ENCODE results near the gene PTAFR. TPM values are rescaled to one million over a fixed set of nuclear protein-coding genes. Genes with fewer than 3 reads are reported as not detected.

The PTAFR gene
- polyA plus RNA-seq, 1 donor: 2.7 TPM

GRCh38 chr1:28197682-28198415 lies 21.4 kb upstream of the PTAFR start:
- 100% methylated on average over 2 of the region's 12 CpGs for WGBS (ENCODE audit: insufficient coverage, low lambda C conversion rate)
- no peak overlapping the region for H3K4me3 ChIP-seq (ENCODE audit: low read length)

GRCh38 chr1:28196330-28196729 lies 19.8 kb upstream of the PTAFR start:
- Histone ChIP-seq H3K27ac (ENCODE audit: low read length) (no peak overlapping the region), H3K36me3 (ENCODE audit: control insufficient read depth, insufficient read depth, low read length) (peaks cover 35% of the 10 kb centered on the region), H3K9me3 (ENCODE audit: control insufficient read depth, low read depth, low read length) (no peaks in the 10 kb centered on the region), H3K4me1 (ENCODE audit: control insufficient read depth, insufficient read depth, low read length) (peaks cover 3% of the 10 kb centered on the region), H3K27me3 (ENCODE audit: control insufficient read depth, insufficient read depth, low read length) (no peaks in the 10 kb centered on the region), H3K4me3 (ENCODE audit: low read length) (no peak overlapping the region)
- no peak for DNase-seq
- 80% methylated on average over 1 of the region's 3 CpGs for WGBS (ENCODE audit: insufficient coverage, low lambda C conversion rate)

More at GRCh38 chr1:28197682-28198415, 21.4 kb upstream of the PTAFR start:
- no peaks in the 10 kb centered on the region for H3K27me3 ChIP-seq (ENCODE audit: control insufficient read depth, insufficient read depth, low read length)
- no peak overlapping the region for H3K27ac ChIP-seq (ENCODE audit: low read length)
- no peak for DNase-seq
- H3K4me1 ChIP-seq (ENCODE audit: control insufficient read depth, insufficient read depth, low read length): peaks cover 3% of the 10 kb centered on the region
- H3K9me3 ChIP-seq (ENCODE audit: control insufficient read depth, low read depth, low read length): no peaks in the 10 kb centered on the region
- H3K36me3 ChIP-seq (ENCODE audit: control insufficient read depth, insufficient read depth, low read length): peaks cover 42% of the 10 kb centered on the region

GRCh38 chr1:28195780-28196179 lies 19.3 kb upstream of the PTAFR start:
- no CpG with 5 or more reads among the region's 1 CpG for WGBS (ENCODE audit: insufficient coverage, low lambda C conversion rate)
- Histone ChIP-seq H3K27ac (ENCODE audit: low read length) (no peak overlapping the region), H3K36me3 (ENCODE audit: control insufficient read depth, insufficient read depth, low read length) (peaks cover 30% of the 10 kb centered on the region), H3K9me3 (ENCODE audit: control insufficient read depth, low read depth, low read length) (no peaks in the 10 kb centered on the region), H3K4me1 (ENCODE audit: control insufficient read depth, insufficient read depth, low read length) (peaks cover 3% of the 10 kb centered on the region), H3K4me3 (ENCODE audit: low read length) (no peak overlapping the region), H3K27me3 (ENCODE audit: control insufficient read depth, insufficient read depth, low read length) (no peaks in the 10 kb centered on the region)
- no peak for DNase-seq

- 89% methylated on average over 3 of the region's 8 CpGs for WGBS (ENCODE audit: insufficient coverage, low lambda C conversion rate)
- H3K36me3 ChIP-seq (ENCODE audit: control insufficient read depth, insufficient read depth, low read length): peaks cover 20% of the 10 kb centered on the region
- DNase-seq: no peak
- H3K4me1 ChIP-seq (ENCODE audit: control insufficient read depth, insufficient read depth, low read length): no peaks in the 10 kb centered on the region
- H3K4me3 ChIP-seq (ENCODE audit: low read length): no peak overlapping the region
- no peaks in the 10 kb centered on the region for H3K9me3 ChIP-seq (ENCODE audit: control insufficient read depth, low read depth, low read length)
- H3K27ac ChIP-seq (ENCODE audit: low read length): no peak overlapping the region
- no peaks in the 10 kb centered on the region for H3K27me3 ChIP-seq (ENCODE audit: control insufficient read depth, insufficient read depth, low read length)
Observed at GRCh38 chr1:28194326-28195035, 18.0 kb upstream of the PTAFR start.

- no CpG with 5 or more reads among the region's 8 CpGs for WGBS (ENCODE audit: insufficient coverage, low lambda C conversion rate)
- no peak for DNase-seq
- H3K36me3 ChIP-seq (ENCODE audit: control insufficient read depth, insufficient read depth, low read length): peaks cover 12% of the 10 kb centered on the region
- H3K27me3 ChIP-seq (ENCODE audit: control insufficient read depth, insufficient read depth, low read length): no peaks in the 10 kb centered on the region
- no peak overlapping the region for H3K4me3 ChIP-seq (ENCODE audit: low read length)
- H3K9me3 ChIP-seq (ENCODE audit: control insufficient read depth, low read depth, low read length): no peaks in the 10 kb centered on the region
- H3K27ac ChIP-seq (ENCODE audit: low read length): no peak overlapping the region
- no peaks in the 10 kb centered on the region for H3K4me1 ChIP-seq (ENCODE audit: control insufficient read depth, insufficient read depth, low read length)
Observed at GRCh38 chr1:28193701-28194161, 17.2 kb upstream of the PTAFR start.

- Histone ChIP-seq H3K27ac (ENCODE audit: low read length) (no peak overlapping the region), H3K27me3 (ENCODE audit: control insufficient read depth, insufficient read depth, low read length) (no peaks in the 10 kb centered on the region), H3K4me3 (ENCODE audit: low read length) (no peak overlapping the region), H3K9me3 (ENCODE audit: control insufficient read depth, low read depth, low read length) (no peaks in the 10 kb centered on the region), H3K36me3 (ENCODE audit: control insufficient read depth, insufficient read depth, low read length) (no peaks in the 10 kb centered on the region), H3K4me1 (ENCODE audit: control insufficient read depth, insufficient read depth, low read length) (no peaks in the 10 kb centered on the region)
- DNase-seq: no peak
- WGBS (ENCODE audit: insufficient coverage, low lambda C conversion rate): 100% methylated on average over 1 of the region's 12 CpGs
Observed at GRCh38 chr1:28190996-28191645, 14.6 kb upstream of the PTAFR start.

- no peaks in the 10 kb centered on the region for H3K27me3 ChIP-seq (ENCODE audit: control insufficient read depth, insufficient read depth, low read length)
- no peaks in the 10 kb centered on the region for H3K4me1 ChIP-seq (ENCODE audit: control insufficient read depth, insufficient read depth, low read length)
- no peak overlapping the region for H3K4me3 ChIP-seq (ENCODE audit: low read length)
- H3K9me3 ChIP-seq (ENCODE audit: control insufficient read depth, low read depth, low read length): no peaks in the 10 kb centered on the region
- H3K36me3 ChIP-seq (ENCODE audit: control insufficient read depth, insufficient read depth, low read length): no peaks in the 10 kb centered on the region
- no CpG with 5 or more reads among the region's 3 CpGs for WGBS (ENCODE audit: insufficient coverage, low lambda C conversion rate)
- H3K27ac ChIP-seq (ENCODE audit: low read length): no peak overlapping the region
- DNase-seq: no peak
Observed at GRCh38 chr1:28190337-28190979, 14.0 kb upstream of the PTAFR start.

- Histone ChIP-seq H3K27ac (ENCODE audit: low read length) (no peak overlapping the region), H3K27me3 (ENCODE audit: control insufficient read depth, insufficient read depth, low read length) (no peaks in the 10 kb centered on the region), H3K4me3 (ENCODE audit: low read length) (no peak overlapping the region), H3K36me3 (ENCODE audit: control insufficient read depth, insufficient read depth, low read length) (no peaks in the 10 kb centered on the region), H3K4me1 (ENCODE audit: control insufficient read depth, insufficient read depth, low read length) (no peaks in the 10 kb centered on the region), H3K9me3 (ENCODE audit: control insufficient read depth, low read depth, low read length) (no peaks in the 10 kb centered on the region)
- WGBS (ENCODE audit: insufficient coverage, low lambda C conversion rate): no CpG with 5 or more reads among the region's 1 CpG
- no peak for DNase-seq
Observed at GRCh38 chr1:28185071-28185470, 8.6 kb upstream of the PTAFR start.

GRCh38 chr1:28180306-28181305 lies 4.1 kb upstream of the PTAFR start:
- no peak overlapping the region for H3K4me3 ChIP-seq (ENCODE audit: low read length)
- H3K4me1 ChIP-seq (ENCODE audit: control insufficient read depth, insufficient read depth, low read length): no peaks in the 10 kb centered on the region
- H3K27ac ChIP-seq (ENCODE audit: low read length): no peak overlapping the region
- no CpG with 5 or more reads among the region's 12 CpGs for WGBS (ENCODE audit: insufficient coverage, low lambda C conversion rate)
- DNase-seq: no peak
- no peaks in the 10 kb centered on the region for H3K36me3 ChIP-seq (ENCODE audit: control insufficient read depth, insufficient read depth, low read length)
- H3K27me3 ChIP-seq (ENCODE audit: control insufficient read depth, insufficient read depth, low read length): no peaks in the 10 kb centered on the region
- H3K9me3 ChIP-seq (ENCODE audit: control insufficient read depth, low read depth, low read length): no peaks in the 10 kb centered on the region

All from large intestine (tissue), 3 donors.